Endothelial cell of umbilical vein (primary cell): ENCODE data around the gene SEMA4B. TPM values are rescaled to one million over a fixed set of nuclear protein-coding genes. Genes with fewer than 3 reads are reported as not detected.
A peak's percentile ranks its signal among the peaks of the same experiment; 100 is the strongest.

Experiments
- BruUV-seq: library from RNA; stranded (reverse); fragments of 400-500 nt; replicated peaks from 2 replicates; lab custom pipeline; 2021; lab: Mats Ljungman, UMichigan
- CTCF ChIA-PET: fragments of 300-600, 350-600 bp; sonication (Branson Sonifier 250); formaldehyde crosslinking; loops from one replicate; lab custom pipeline; 2021; ENCODE audit warnings: antibody characterized with exemption, inconsistent platforms; lab: Charles Lee
- POLR2A ChIA-PET: fragments of 300-600, 350-600 bp; sonication (Branson Sonifier 250); formaldehyde crosslinking; loops from one replicate; lab custom pipeline; 2021; ENCODE audit warnings: antibody characterized with exemption, inconsistent platforms; lab: Charles Lee
- DNase-seq: peaks from one replicate; pipeline ENCODE4 v3.0.0-alpha.2; 2011; ENCODE audit warnings: low read depth, low spot score
- FAIRE-seq: peaks from 2 replicates; lab custom pipeline; 2011; peaks lifted over from hg19 to GRCh38; lab: Jason Lieb, UNC
- H2AFZ ChIP-seq: 2 replicates; pipeline ENCODE4 v1.6.0; 2012; ENCODE audit warnings: low read depth, low read length, control low read depth, inconsistent platforms
- H3K27ac ChIP-seq: 2 replicates; pipeline ENCODE4 v1.5.1; 2011; ENCODE audit warnings: low read depth, mild to moderate bottlenecking, control low read depth, low read length, moderate library complexity; ENCODE audit not compliant: insufficient read depth
- H3K27me3 ChIP-seq, 2 experiments: 2 replicates each; pipeline versions ENCODE4 v1.6.0 to v1.6.1; 2011; ENCODE audit warnings: low read length in 2 of 2, mixed read lengths in 1 of 2; ENCODE audit not compliant: control insufficient read depth in 2 of 2, insufficient read depth in 2 of 2
- H3K36me3 ChIP-seq, 2 experiments: 2 replicates in 1 of 2; 3 replicates in 1 of 2; pipeline ENCODE4 v1.5.1; 2011; ENCODE audit warnings: low read length in 2 of 2, mild to moderate bottlenecking in 1 of 2, moderate library complexity in 1 of 2; ENCODE audit not compliant: control insufficient read depth in 2 of 2, insufficient read depth in 2 of 2; ENCODE audit errors: extremely low read depth in 1 of 2
- H3K4me1 ChIP-seq: 3 replicates; pipeline ENCODE4 v1.5.1; 2011; ENCODE audit warnings: mild to moderate bottlenecking, low read length; ENCODE audit not compliant: control insufficient read depth, insufficient read depth; ENCODE audit errors: extremely low read depth
- H3K4me2 ChIP-seq: 2 replicates; pipeline ENCODE4 v1.6.1; 2011; ENCODE audit warnings: low read length, control low read depth, mixed read lengths; ENCODE audit not compliant: insufficient read depth
- H3K4me3 ChIP-seq, 3 experiments: fragments of 200-600 bp in 1 of 3; sonication (generic), shearing (Covaris generic) in 1 of 3; replicated peaks in 1 of 3; 2 replicates each; pipeline ENCODE4 v1.5.1; 2011 to 2016; ENCODE audit warnings: control low read depth in 3 of 3, low read length in 3 of 3, mild to moderate bottlenecking in 2 of 3, inconsistent platforms in 1 of 3, low read depth in 1 of 3, moderate library complexity in 1 of 3; ENCODE audit not compliant: insufficient read depth in 1 of 3
- H3K79me2 ChIP-seq: 2 replicates; pipeline ENCODE4 v1.6.0; 2012; ENCODE audit warnings: low read length, inconsistent platforms; ENCODE audit not compliant: control insufficient read depth, insufficient read depth
- H3K9ac ChIP-seq: replicated peaks from 2 replicates; pipeline ENCODE3; 2011; ENCODE audit warnings: low read length, control low read depth; ENCODE audit not compliant: insufficient read depth; ENCODE audit errors: extremely low read depth
- H3K9me1 ChIP-seq: replicated peaks from 3 replicates; pipeline ENCODE4 v1.6.0; 2011; ENCODE audit warnings: mild to moderate bottlenecking, low read length; ENCODE audit not compliant: control insufficient read depth, insufficient read depth; ENCODE audit errors: extremely low read depth
- H3K9me3 ChIP-seq: replicated peaks from 2 replicates; pipeline ENCODE4 v1.5.1; 2012; ENCODE audit warnings: low read length, inconsistent platforms; ENCODE audit not compliant: control insufficient read depth, insufficient read depth
- H4K20me1 ChIP-seq: replicated peaks from 2 replicates; pipeline ENCODE3; 2011; ENCODE audit warnings: mild to moderate bottlenecking, low read length; ENCODE audit not compliant: control insufficient read depth, insufficient read depth; ENCODE audit errors: extremely low read depth
- EZH2 ChIP-seq: IDR thresholded peaks from 2 replicates; pipeline ENCODE4 v1.6.1; 2012; ENCODE audit warnings: borderline replicate concordance, low read depth, mild to moderate bottlenecking, moderate library complexity, low read length, inconsistent platforms; ENCODE audit not compliant: severe bottlenecking
- FOS ChIP-seq: IDR thresholded peaks from 2 replicates; pipeline ENCODE4 v1.6.1; 2011; ENCODE audit warnings: mild to moderate bottlenecking, low read length, moderate library complexity, borderline replicate concordance; ENCODE audit not compliant: insufficient read depth
- GATA2 ChIP-seq: IDR thresholded peaks from 2 replicates; pipeline ENCODE4 v1.7.0; 2011; ENCODE audit warnings: low read depth, mild to moderate bottlenecking, moderate library complexity, mixed read lengths, low read length; ENCODE audit not compliant: insufficient read length, insufficient read depth
- JUN ChIP-seq: IDR thresholded peaks from 2 replicates; pipeline ENCODE4 v1.6.1; 2011; ENCODE audit warnings: borderline replicate concordance, low read depth; ENCODE audit not compliant: insufficient read length, insufficient read depth
- MYC ChIP-seq: IDR thresholded peaks from one replicate; pipeline ENCODE4 v1.6.1; 2011; ENCODE audit warnings: mild to moderate bottlenecking, low read depth, low read length
- POLR2A ChIP-seq: IDR thresholded peaks from 2 replicates; pipeline ENCODE4 v1.6.1; 2012; ENCODE audit warnings: low read depth, mild to moderate bottlenecking, control low read depth, low read length
- dilution Hi-C: fragments of 300-500 bp; cut with MboI; formaldehyde crosslinking; loops from one replicate; pipeline ENCODE4 v1.15.0; 2019; ENCODE audit warnings: low sequenced_read_pairs; ENCODE audit not compliant: extremely low pct_ligation_motif_present
- intact Hi-C: fragments of 100-400 bp; cut with micrococcal nuclease; formaldehyde crosslinking; loops from one replicate; pipeline ENCODE4 v1.10.0; 2022
- polyA plus RNA-seq, 4 experiments: library from polyadenylated mRNA; depleted of rRNA in 3 of 4; stranded (reverse) in 3 of 4; unstranded in 1 of 4; fragments of >200 nt; gene quantifications; 2 replicates each; pipeline versions ENCODE4 v1.2.1 to v1.2.3, GENCODE V29; 2011 to 2012; ENCODE audit warnings: missing spikeins in 1 of 4
- total RNA-seq: library from RNA; stranded (reverse); gene quantifications from 2 replicates; pipeline ENCODE4 v1.2.3, GENCODE V29; 2021
- TF ChIP-seq, protein P1 (sequence below), 2 donors: IDR thresholded peaks; 1 replicate in 1 of 2; 2 replicates in 1 of 2; pipeline ENCODE4 v1.5.1; 2011; ENCODE audit warnings: low read length in 2 of 2, mild to moderate bottlenecking in 2 of 2, moderate library complexity in 2 of 2, control low read depth in 1 of 2, inconsistent platforms in 1 of 2, low read depth in 1 of 2; ENCODE audit not compliant: insufficient read depth in 1 of 2; ENCODE audit errors: extremely low read depth in 1 of 2

The SEMA4B gene
- total and polyA plus RNA-seq, 2 donors (not counting 3 experiments of a cell fraction or from before 2014, with no cell fraction given) = 6.1 to 7.1 TPM

DNA sequence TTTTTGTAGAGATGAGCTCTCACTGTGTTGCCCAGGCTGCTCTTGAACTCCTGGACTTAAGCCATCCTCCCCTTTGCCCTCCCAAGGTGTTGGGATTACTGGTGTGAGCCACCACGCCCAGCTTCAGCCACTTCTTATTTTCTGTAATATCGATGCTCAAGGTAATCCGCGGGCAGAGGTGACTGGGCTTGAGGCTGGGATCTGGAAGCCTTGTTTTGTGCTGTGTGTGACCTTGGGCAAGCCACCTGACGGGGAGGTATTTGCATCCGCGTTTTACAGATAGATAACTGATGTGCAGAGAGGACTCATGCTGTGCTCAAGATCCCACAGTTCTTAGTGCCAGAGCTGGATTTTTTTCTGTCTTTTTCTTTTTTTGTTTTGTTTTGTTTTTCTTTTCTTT is 27.8 kb upstream of the SEMA4B start:
- POLR2A ChIA-PET = no interaction called here
- BruUV-seq = no TSS peak
- CTCF ChIA-PET = interaction anchor here (0.6 to 1.4 kb wide), 4 partner anchors 27 to 87 kb away, joined by 3 to 5 read pairs (median 3); partner anchors contain the start of gene SEMA4B
- H3K9me1 ChIP-seq = no peaks in the 10 kb centered on the region
- TF ChIP-seq JUN (no peak), EZH2 (no peak), GATA2 (no peak), FOS (no peak), MYC (no peak), POLR2A (no peak)
- TF ChIP-seq, protein P1, sequence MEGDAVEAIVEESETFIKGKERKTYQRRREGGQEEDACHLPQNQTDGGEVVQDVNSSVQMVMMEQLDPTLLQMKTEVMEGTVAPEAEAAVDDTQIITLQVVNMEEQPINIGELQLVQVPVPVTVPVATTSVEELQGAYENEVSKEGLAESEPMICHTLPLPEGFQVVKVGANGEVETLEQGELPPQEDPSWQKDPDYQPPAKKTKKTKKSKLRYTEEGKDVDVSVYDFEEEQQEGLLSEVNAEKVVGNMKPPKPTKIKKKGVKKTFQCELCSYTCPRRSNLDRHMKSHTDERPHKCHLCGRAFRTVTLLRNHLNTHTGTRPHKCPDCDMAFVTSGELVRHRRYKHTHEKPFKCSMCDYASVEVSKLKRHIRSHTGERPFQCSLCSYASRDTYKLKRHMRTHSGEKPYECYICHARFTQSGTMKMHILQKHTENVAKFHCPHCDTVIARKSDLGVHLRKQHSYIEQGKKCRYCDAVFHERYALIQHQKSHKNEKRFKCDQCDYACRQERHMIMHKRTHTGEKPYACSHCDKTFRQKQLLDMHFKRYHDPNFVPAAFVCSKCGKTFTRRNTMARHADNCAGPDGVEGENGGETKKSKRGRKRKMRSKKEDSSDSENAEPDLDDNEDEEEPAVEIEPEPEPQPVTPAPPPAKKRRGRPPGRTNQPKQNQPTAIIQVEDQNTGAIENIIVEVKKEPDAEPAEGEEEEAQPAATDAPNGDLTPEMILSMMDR (IDR thresholded peaks at IDR 0.05; ENCODE audit: extremely low read depth in 1 of 2, insufficient read depth in 1 of 2, low read depth in 1 of 2, low read length in 2 of 2) = no peak
- no peaks in the 10 kb centered on the region for H3K36me3 ChIP-seq
- dilution Hi-C loops (no loop called here), intact Hi-C loops (no loop called here)
- H3K4me2 ChIP-seq = no peak overlapping the region
- H3K27me3 ChIP-seq = no peaks in the 10 kb centered on the region
- no peaks in the 10 kb centered on the region for H3K79me2 ChIP-seq
- no peaks in the 10 kb centered on the region for H3K9me3 ChIP-seq
- peak; percentile 50 for FAIRE-seq
- no peak overlapping the region for H3K4me3 ChIP-seq
- no peak overlapping the region for H2AFZ ChIP-seq
- H4K20me1 ChIP-seq = no peaks in the 10 kb centered on the region
- no peak for DNase-seq
- no peak overlapping the region for H3K9ac ChIP-seq
- peaks cover 5% of the 10 kb centered on the region for H3K4me1 ChIP-seq
- no peak overlapping the region for H3K27ac ChIP-seq
